Gastrocnemius medialis (tissue), 4 donors: ENCODE results near the gene CNTN2. TPM values are rescaled to one million over a fixed set of nuclear protein-coding genes. Genes with fewer than 3 reads are reported as not detected.

Experiments used
- ATAC-seq, 2 donors: fragments of 150-250 bp; one replicate each; pipeline ENCODE4 v1.9.1; 2016
- DNase-seq, 2 donors: peaks; one replicate each; pipeline ENCODE4 v3.0.0-alpha.2; 2019
- H3K27ac ChIP-seq, 4 donors: fragments of 200-600 bp; sonication (generic); 1 replicate in 1 of 4; 2 replicates in 3 of 4; pipeline ENCODE4 v1.5.1; 2016 to 2018; ENCODE audit warnings: mild to moderate bottlenecking in 2 of 4, moderate library complexity in 1 of 4
- H3K27me3 ChIP-seq, 3 donors: fragments of 200-600 bp; sonication (generic) in 2 of 3; 1 replicate in 1 of 3; 2 replicates in 2 of 3; pipeline versions ENCODE4 v1.5.1 to v1.6.0; 2016 to 2019; ENCODE audit warnings: mild to moderate bottlenecking in 1 of 3, moderate library complexity in 1 of 3
- H3K36me3 ChIP-seq, 2 donors: fragments of 200-600 bp; sonication (generic) in 1 of 2; one replicate each; pipeline ENCODE4 v1.5.1; 2017 to 2018
- H3K4me1 ChIP-seq, 2 donors: fragments of 200-600 bp; sonication (generic) in 1 of 2; one replicate each; pipeline ENCODE4 v1.5.1; 2016 to 2017; ENCODE audit warnings: mild to moderate bottlenecking in 2 of 2
- H3K4me3 ChIP-seq, 4 donors: fragments of 200-600 bp; sonication (generic) in 3 of 4; 1 replicate in 1 of 4; 2 replicates in 3 of 4; pipeline ENCODE4 v1.5.1; 2016 to 2019; ENCODE audit warnings: mild to moderate bottlenecking in 2 of 4
- H3K9me3 ChIP-seq, 3 donors: fragments of 200-600 bp; sonication (generic) in 2 of 3; 1 replicate in 1 of 3; 2 replicates in 2 of 3; pipeline ENCODE4 v1.5.1; 2016 to 2019
- POLR2A ChIP-seq, 2 donors: fragments of 450-650 bp; IDR thresholded peaks; one replicate each; pipeline ENCODE4 v1.6.1; 2017; ENCODE audit warnings: antibody characterized with exemption in 2 of 2, mild to moderate bottlenecking in 2 of 2, moderate library complexity in 2 of 2
- in situ Hi-C, 4 donors: fragments of 200-750 bp; cut with MboI; loops; one replicate each; pipeline versions ENCODE4 v1.15.0 to v1.8.0; 2017; ENCODE audit warnings: low sequenced_read_pairs in 4 of 4
- intact Hi-C: fragments of 100-400 bp; cut with DNase I; formaldehyde crosslinking; loops from one replicate; pipeline ENCODE4 v1.15.1; 2023; ENCODE audit warnings: low total_unique reads
- total RNA-seq, 4 donors: library from RNA; depleted of rRNA; stranded (reverse); fragments of >200 nt; gene quantifications; one replicate each; pipeline versions ENCODE4 v1.1.0 to v1.2.3, GENCODE V29; 2016
- TF ChIP-seq, protein P1 (sequence below), 5 experiments: fragments of 450-650 bp in 3 of 5; fragments of 200-600 bp in 2 of 5; sonication (generic) in 2 of 5; IDR thresholded peaks in 4 of 5; conservative IDR thresholded peaks in 1 of 5; 1 replicate in 4 of 5; 2 replicates in 1 of 5; pipeline ENCODE4 v1.5.1; 2016 to 2019; ENCODE audit warnings: antibody characterized with exemption in 5 of 5, mild to moderate bottlenecking in 3 of 5, moderate library complexity in 3 of 5

CNTN2 gene
- total RNA-seq, 4 donors from 2014 or later: not detected

DNA sequence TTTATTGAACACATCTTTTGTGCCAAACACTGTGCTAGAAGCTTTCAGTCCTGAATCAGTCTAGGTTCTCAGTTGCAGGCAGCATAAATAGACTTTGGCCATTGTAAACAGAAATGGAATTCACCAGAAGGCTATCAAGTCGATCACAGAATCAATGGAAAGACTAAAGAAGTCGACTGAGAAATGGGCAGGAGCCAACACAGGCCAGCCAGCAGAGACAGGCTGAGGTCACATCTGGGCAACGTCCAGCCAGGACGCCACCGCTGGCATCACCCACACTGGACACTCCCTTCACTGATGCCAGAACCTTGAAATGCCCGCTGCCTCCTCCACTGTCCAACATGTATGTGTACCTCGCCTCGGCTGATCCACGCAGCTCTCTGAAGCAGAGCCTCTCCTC, 5.5 kb upstream of the CNTN2 start:
- H3K36me3 ChIP-seq: no peaks in the 10 kb centered on the region
- H3K27me3 ChIP-seq: peaks cover 4 to 9% (median 5%) of the 10 kb centered on the region in 3 donors
- H3K27ac ChIP-seq: no peak overlapping the region
- intact Hi-C loops: no loop called here
- ATAC-seq (no peak), DNase-seq (no peak)
- no peak overlapping the region for H3K4me3 ChIP-seq
- H3K4me1 ChIP-seq: no peaks in the 10 kb centered on the region
- H3K9me3 ChIP-seq: no peaks in the 10 kb centered on the region
- no peak for TF ChIP-seq POLR2A (IDR thresholded peaks at IDR 0.05)
- TF ChIP-seq, protein P1, sequence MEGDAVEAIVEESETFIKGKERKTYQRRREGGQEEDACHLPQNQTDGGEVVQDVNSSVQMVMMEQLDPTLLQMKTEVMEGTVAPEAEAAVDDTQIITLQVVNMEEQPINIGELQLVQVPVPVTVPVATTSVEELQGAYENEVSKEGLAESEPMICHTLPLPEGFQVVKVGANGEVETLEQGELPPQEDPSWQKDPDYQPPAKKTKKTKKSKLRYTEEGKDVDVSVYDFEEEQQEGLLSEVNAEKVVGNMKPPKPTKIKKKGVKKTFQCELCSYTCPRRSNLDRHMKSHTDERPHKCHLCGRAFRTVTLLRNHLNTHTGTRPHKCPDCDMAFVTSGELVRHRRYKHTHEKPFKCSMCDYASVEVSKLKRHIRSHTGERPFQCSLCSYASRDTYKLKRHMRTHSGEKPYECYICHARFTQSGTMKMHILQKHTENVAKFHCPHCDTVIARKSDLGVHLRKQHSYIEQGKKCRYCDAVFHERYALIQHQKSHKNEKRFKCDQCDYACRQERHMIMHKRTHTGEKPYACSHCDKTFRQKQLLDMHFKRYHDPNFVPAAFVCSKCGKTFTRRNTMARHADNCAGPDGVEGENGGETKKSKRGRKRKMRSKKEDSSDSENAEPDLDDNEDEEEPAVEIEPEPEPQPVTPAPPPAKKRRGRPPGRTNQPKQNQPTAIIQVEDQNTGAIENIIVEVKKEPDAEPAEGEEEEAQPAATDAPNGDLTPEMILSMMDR (IDR thresholded peaks at IDR 0.05 in 4 of 5, conservative IDR thresholded peaks at IDR 0.05 in 1 of 5): no peak
- in situ Hi-C loops: no loop called here

DNA sequence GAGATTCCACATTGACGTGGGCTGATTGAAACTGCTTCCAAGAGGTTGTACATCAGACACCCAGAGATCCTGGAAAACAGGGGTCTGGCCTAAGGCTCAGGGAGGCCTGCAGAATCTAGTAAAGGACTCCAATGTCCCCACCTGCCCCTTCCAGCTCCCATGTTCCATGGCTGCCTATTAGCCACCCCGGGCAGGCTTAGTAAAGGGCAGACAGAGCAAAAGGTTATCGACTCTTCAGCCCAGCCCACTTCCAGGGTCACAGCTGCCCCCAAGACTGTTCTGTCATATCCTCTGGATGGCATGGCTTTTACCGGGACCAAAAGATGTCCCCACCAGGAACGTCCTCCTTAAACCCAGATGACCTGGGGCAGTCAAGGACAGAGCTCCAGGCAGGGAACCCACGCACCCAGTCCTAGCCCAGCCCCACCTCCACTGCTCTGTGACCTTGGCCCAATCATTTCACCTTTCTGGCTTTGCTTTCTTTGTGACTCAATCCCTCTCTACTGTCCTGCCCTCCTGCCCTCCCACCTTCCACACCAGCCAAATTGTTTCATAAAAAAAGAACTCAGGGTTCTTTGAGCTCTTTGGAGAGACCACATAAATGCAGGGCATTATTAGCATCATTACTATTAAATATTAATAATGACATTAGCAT, 4.8 kb upstream of the CNTN2 start:
- Histone ChIP-seq H3K27me3 (peaks cover 10 to 16% (median 11%) of the 10 kb centered on the region in 3 donors), H3K9me3 (no peaks in the 10 kb centered on the region), H3K27ac (no peak overlapping the region), H3K4me1 (no peaks in the 10 kb centered on the region), H3K4me3 (no peak overlapping the region), H3K36me3 (no peaks in the 10 kb centered on the region)
- ATAC-seq: no peak
- TF ChIP-seq, protein P1 (IDR thresholded peaks at IDR 0.05 in 4 of 5, conservative IDR thresholded peaks at IDR 0.05 in 1 of 5): no peak
- no peak for TF ChIP-seq POLR2A (IDR thresholded peaks at IDR 0.05)
- intact Hi-C loops: no loop called here
- no peak for DNase-seq
- in situ Hi-C loops: no loop called here

DNA sequence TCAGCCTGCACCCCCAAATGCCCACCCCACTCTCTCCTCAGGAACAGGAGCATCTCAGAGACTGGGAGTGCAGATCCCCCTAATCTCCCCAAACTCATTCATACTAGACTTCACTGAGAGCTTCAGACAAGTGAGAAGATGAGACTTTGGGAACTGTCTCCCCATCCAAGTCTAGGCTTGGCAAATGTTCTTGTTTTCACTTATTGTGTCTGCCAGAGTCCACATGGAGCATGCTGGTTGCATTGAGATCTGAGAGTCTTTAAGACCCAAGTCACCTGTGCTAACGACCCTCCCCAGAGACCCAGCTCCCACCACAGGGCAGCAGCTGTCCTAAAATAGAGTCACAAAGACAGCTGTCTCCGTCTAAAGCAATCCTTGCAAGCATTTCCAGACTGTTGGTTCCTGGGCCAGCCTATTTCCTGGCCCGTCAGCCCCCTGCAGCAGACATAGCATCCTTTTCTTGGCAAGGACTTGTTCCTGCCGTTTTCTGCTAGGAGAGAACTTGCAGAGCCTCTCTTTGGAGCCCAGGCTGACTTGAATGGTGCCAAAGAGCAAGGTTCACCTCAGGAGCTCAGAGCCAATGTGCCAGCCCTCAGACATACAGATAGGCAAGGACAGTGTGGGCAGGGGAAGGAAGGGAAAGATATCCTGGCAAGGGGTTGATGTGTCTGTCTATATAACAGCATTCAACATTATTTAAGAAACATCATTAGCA, 1.9 kb upstream of the CNTN2 start:
- in situ Hi-C loops: no loop called here
- intact Hi-C loops: no loop called here
- DNase-seq: no peak
- no peaks in the 10 kb centered on the region for H3K4me1 ChIP-seq
- H3K27me3 ChIP-seq: peaks cover 32 to 39% (median 39%) of the 10 kb centered on the region in 3 donors
- no peak for ATAC-seq
- H3K27ac ChIP-seq: no peak overlapping the region
- no peak overlapping the region for H3K4me3 ChIP-seq
- TF ChIP-seq, protein P1 (IDR thresholded peaks at IDR 0.05 in 4 of 5, conservative IDR thresholded peaks at IDR 0.05 in 1 of 5): no peak
- no peak for TF ChIP-seq POLR2A (IDR thresholded peaks at IDR 0.05)
- no peaks in the 10 kb centered on the region for H3K36me3 ChIP-seq
- no peaks in the 10 kb centered on the region for H3K9me3 ChIP-seq

DNA sequence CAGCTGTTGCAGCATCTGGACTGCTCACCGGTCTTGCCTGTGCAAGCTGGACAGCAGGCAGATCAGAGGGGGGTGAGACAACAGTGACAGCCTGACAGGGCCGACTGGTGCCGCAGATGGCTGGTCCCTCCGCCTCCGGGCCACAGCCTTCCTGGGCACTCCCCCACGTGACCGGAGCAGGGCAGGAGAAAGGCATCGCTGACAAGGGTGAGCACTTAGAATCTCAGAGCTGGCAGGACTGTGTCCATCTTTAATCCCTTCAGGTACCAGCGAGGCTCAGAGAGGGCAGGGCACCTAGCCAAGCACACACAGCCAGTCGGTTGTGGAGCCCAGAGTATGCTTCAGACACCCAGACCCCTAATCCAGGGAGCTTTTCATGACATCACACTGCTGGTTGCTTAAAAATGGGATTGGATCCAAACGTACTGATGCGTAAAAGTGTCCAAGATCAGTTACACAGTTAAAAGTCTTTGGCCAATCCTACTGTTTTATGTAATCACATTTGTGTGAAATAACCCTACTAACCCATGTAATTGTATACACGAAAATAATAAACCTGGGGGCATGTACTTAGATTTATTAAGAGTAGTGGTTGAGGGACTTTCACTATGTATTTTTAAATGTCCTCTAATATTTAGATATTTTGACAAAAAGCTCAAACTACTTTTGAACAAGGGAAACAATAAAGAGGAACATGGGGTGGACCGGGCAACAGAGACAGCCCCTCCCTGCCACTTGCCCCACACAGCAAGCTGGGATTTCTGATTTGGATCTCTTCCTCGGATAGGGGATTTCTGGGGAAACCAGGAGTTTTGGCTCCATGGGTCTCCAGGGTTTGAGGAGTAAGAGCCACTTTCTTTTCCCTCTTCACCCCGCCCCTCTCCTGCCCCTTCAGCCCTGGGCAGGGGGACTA, 758 bp upstream of the CNTN2 start:
- Histone ChIP-seq H3K9me3 (no peaks in the 10 kb centered on the region), H3K4me1 (no peaks in the 10 kb centered on the region), H3K4me3 (no peak overlapping the region), H3K27ac (no peak overlapping the region), H3K27me3 (peaks cover 37 to 48% (median 40%) of the 10 kb centered on the region in 3 donors), H3K36me3 (no peaks in the 10 kb centered on the region)
- in situ Hi-C loops: no loop called here
- TF ChIP-seq, protein P1 (IDR thresholded peaks at IDR 0.05 in 4 of 5, conservative IDR thresholded peaks at IDR 0.05 in 1 of 5): no peak
- TF ChIP-seq POLR2A (IDR thresholded peaks at IDR 0.05): no peak
- no peak for DNase-seq
- intact Hi-C loops: no loop called here
- ATAC-seq: no peak
